ENCODE data around the gene THSD4.

DNA sequence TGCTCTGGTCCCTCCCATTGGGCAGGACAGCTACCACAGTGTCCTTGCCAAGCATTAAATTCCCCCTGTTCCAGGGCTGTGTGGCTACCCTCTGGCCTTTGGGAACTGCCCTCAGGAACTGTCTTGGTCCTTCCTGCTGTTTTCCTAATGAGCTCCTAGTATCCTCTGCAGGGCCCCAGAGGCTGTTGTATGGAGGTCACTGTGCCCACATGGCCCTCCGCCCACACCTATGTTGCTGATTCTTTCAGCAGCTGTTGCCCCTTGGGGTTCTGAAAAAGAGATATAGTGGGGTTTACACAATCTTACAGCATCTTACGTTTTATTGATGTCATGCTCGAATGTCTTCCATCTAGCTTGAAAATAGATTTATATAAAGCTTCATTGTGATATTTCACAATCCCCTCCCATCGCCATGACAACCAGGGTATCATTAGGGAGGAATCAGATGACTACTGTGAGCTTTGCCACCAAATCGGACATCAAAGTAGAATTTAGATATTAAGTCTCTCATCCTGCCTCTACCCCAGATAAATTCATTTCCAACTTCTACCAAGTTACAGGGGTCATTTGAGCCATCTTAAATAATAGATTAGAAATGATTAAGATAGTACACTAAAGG is 598.0 kb downstream of the THSD4 start:
- TF ChIP-seq RFX5 (IDR thresholded peaks at IDR 0.05) (no peak), KDM1A (IDR thresholded peaks at IDR 0.05; ENCODE audit: low read depth) (no peak), POLR2AphosphoS2 (conservative IDR thresholded peaks at IDR 0.05; ENCODE audit: low read length) (no peak), JUN (IDR thresholded peaks at IDR 0.05) (no peak), CEBPB (IDR thresholded peaks at IDR 0.05) (no peak), MAFK (IDR thresholded peaks at IDR 0.05; ENCODE audit: partially characterized antibody) (no peak), JUNB (IDR thresholded peaks at IDR 0.05) (no peak), MAZ (IDR thresholded peaks at IDR 0.05; ENCODE audit: borderline replicate concordance, low read depth, low read length) (no peak)
- TF ChIP-seq, protein P1, sequence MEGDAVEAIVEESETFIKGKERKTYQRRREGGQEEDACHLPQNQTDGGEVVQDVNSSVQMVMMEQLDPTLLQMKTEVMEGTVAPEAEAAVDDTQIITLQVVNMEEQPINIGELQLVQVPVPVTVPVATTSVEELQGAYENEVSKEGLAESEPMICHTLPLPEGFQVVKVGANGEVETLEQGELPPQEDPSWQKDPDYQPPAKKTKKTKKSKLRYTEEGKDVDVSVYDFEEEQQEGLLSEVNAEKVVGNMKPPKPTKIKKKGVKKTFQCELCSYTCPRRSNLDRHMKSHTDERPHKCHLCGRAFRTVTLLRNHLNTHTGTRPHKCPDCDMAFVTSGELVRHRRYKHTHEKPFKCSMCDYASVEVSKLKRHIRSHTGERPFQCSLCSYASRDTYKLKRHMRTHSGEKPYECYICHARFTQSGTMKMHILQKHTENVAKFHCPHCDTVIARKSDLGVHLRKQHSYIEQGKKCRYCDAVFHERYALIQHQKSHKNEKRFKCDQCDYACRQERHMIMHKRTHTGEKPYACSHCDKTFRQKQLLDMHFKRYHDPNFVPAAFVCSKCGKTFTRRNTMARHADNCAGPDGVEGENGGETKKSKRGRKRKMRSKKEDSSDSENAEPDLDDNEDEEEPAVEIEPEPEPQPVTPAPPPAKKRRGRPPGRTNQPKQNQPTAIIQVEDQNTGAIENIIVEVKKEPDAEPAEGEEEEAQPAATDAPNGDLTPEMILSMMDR (IDR thresholded peaks at IDR 0.05) = no peak
- TF ChIP-seq, protein P2, sequence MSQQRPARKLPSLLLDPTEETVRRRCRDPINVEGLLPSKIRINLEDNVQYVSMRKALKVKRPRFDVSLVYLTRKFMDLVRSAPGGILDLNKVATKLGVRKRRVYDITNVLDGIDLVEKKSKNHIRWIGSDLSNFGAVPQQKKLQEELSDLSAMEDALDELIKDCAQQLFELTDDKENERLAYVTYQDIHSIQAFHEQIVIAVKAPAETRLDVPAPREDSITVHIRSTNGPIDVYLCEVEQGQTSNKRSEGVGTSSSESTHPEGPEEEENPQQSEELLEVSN (IDR thresholded peaks at IDR 0.05; ENCODE audit: borderline replicate concordance, low read depth) = no peak
- TF ChIP-seq, protein P3, sequence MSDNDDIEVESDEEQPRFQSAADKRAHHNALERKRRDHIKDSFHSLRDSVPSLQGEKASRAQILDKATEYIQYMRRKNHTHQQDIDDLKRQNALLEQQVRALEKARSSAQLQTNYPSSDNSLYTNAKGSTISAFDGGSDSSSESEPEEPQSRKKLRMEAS (IDR thresholded peaks at IDR 0.05) = no peak

All from A549 (cell line).